Measurements from ENCODE around the gene MAP2K5. TPM values are rescaled to one million over a fixed set of nuclear protein-coding genes. Genes with fewer than 3 reads are reported as not detected.
A peak's percentile ranks its signal among the peaks of the same experiment; 100 is the strongest.

Gene MAP2K5
- polyA plus RNA-seq, 1 donor from 2014 or later: 12.1 TPM

DNA sequence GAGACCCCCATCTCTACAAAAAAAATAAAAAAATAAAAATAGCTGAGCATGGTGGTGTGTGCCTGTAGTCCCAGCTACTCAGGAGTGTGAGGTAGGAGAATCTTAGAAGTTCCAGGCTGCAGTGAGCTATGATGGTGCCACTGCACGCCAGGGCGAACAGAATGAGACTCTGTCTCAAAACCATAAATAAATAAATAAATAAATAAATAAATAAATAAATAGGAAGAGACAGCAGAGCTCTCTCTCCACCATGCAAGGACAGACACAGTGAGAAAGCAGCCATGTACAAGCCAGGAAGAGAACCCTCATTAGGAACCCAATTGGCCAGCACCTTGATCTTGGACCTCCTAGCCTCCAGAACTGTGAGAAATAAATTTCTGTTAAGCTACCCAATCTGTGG lies 26.9 kb upstream of the MAP2K5 start:
- H3K27me3 ChIP-seq (ENCODE audit: insufficient read depth, low read depth, low read length): no peaks in the 10 kb centered on the region
- H2AFZ ChIP-seq (ENCODE audit: low read depth, low read length): no peak overlapping the region
- no peak overlapping the region for H3K4me2 ChIP-seq (ENCODE audit: low read length)
- TF ChIP-seq MXI1 (conservative IDR thresholded peaks at IDR 0.05; ENCODE audit: poor library complexity, severe bottlenecking) (no peak), SMC3 (conservative IDR thresholded peaks at IDR 0.05; ENCODE audit: poor library complexity) (no peak), TAF1 (IDR thresholded peaks at IDR 0.05; ENCODE audit: low read depth) (no peak), POLR2AphosphoS5 (IDR thresholded peaks at IDR 0.05) (no peak), EP300 (conservative IDR thresholded peaks at IDR 0.05; ENCODE audit: poor library complexity, severe bottlenecking) (no peak), RAD21 (conservative IDR thresholded peaks at IDR 0.05) (no peak)
- TF ChIP-seq, protein P1, sequence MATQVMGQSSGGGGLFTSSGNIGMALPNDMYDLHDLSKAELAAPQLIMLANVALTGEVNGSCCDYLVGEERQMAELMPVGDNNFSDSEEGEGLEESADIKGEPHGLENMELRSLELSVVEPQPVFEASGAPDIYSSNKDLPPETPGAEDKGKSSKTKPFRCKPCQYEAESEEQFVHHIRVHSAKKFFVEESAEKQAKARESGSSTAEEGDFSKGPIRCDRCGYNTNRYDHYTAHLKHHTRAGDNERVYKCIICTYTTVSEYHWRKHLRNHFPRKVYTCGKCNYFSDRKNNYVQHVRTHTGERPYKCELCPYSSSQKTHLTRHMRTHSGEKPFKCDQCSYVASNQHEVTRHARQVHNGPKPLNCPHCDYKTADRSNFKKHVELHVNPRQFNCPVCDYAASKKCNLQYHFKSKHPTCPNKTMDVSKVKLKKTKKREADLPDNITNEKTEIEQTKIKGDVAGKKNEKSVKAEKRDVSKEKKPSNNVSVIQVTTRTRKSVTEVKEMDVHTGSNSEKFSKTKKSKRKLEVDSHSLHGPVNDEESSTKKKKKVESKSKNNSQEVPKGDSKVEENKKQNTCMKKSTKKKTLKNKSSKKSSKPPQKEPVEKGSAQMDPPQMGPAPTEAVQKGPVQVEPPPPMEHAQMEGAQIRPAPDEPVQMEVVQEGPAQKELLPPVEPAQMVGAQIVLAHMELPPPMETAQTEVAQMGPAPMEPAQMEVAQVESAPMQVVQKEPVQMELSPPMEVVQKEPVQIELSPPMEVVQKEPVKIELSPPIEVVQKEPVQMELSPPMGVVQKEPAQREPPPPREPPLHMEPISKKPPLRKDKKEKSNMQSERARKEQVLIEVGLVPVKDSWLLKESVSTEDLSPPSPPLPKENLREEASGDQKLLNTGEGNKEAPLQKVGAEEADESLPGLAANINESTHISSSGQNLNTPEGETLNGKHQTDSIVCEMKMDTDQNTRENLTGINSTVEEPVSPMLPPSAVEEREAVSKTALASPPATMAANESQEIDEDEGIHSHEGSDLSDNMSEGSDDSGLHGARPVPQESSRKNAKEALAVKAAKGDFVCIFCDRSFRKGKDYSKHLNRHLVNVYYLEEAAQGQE (IDR thresholded peaks at IDR 0.05; ENCODE audit: borderline replicate concordance): no peak
- TF ChIP-seq, protein P2, sequence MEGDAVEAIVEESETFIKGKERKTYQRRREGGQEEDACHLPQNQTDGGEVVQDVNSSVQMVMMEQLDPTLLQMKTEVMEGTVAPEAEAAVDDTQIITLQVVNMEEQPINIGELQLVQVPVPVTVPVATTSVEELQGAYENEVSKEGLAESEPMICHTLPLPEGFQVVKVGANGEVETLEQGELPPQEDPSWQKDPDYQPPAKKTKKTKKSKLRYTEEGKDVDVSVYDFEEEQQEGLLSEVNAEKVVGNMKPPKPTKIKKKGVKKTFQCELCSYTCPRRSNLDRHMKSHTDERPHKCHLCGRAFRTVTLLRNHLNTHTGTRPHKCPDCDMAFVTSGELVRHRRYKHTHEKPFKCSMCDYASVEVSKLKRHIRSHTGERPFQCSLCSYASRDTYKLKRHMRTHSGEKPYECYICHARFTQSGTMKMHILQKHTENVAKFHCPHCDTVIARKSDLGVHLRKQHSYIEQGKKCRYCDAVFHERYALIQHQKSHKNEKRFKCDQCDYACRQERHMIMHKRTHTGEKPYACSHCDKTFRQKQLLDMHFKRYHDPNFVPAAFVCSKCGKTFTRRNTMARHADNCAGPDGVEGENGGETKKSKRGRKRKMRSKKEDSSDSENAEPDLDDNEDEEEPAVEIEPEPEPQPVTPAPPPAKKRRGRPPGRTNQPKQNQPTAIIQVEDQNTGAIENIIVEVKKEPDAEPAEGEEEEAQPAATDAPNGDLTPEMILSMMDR (IDR thresholded peaks at IDR 0.05; ENCODE audit: poor library complexity, severe bottlenecking): no peak
- no peak overlapping the region for H3K9ac ChIP-seq (ENCODE audit: low read length)
- H3F3A ChIP-seq (ENCODE audit: insufficient read depth, low read length, poor library complexity, severe bottlenecking): no peaks in the 10 kb centered on the region
- H3K4me3 ChIP-seq (ENCODE audit: low read length): no peak overlapping the region
- H3K27ac ChIP-seq (ENCODE audit: low read length): no peak overlapping the region
- no peaks in the 10 kb centered on the region for H3K36me3 ChIP-seq (ENCODE audit: insufficient read depth, low read length)
- no peaks in the 10 kb centered on the region for H3K9me3 ChIP-seq (ENCODE audit: low read length)
- H4K20me1 ChIP-seq (ENCODE audit: insufficient read depth): no peaks in the 10 kb centered on the region
- no peaks in the 10 kb centered on the region for H3K9me2 ChIP-seq (ENCODE audit: insufficient read depth, low read length)
- no peaks in the 10 kb centered on the region for H3K79me2 ChIP-seq (replicated peaks; ENCODE audit: insufficient read depth, low read length)

DNA sequence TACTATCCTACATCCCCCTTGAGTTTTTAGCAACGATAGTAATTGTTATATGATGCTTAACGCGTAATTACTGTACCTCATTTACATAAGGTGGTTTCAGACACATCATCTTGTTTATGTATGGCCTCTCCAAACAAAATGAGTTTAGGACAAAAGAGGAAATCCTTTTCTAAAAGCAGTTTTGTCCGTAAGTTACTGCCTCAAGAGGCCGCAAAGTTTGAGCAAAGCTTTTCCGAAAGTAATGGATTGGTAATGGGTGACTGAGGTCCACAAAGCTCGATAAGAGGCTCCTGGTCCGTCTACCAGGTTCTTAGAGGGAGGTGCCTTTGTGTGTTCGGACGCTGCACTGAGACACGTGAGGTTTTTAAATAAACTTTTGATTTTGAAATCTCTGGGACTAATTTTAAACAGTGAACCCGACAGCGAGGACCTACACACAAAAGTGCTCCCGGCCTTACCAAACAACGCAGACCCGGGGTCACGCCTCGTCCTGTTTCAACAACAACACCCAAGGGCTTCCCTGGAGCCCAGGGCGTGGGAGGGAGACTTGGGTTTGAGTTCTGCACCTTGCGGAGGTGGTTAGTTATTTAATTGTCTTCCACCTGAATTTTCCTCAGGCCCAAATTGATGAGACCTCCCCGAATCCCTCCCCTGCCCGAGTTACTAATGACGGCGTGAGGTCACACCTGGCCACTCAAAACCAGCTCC lies 22.0 kb upstream of the MAP2K5 start:
- Histone ChIP-seq H3K4me2 (ENCODE audit: low read length) (peak overlapping the region; percentile 45), H3K4me3 (ENCODE audit: low read length) (peak overlapping the region; percentile 98), H3K9ac (ENCODE audit: low read length) (peak overlapping the region; percentile 87), H3K27me3 (ENCODE audit: insufficient read depth, low read depth, low read length) (no peaks in the 10 kb centered on the region), H3K36me3 (ENCODE audit: insufficient read depth, low read length) (no peaks in the 10 kb centered on the region), H3F3A (ENCODE audit: insufficient read depth, low read length, poor library complexity, severe bottlenecking) (no peaks in the 10 kb centered on the region), H3K79me2 (replicated peaks; ENCODE audit: insufficient read depth, low read length) (peaks cover 15% of the 10 kb centered on the region), H2AFZ (ENCODE audit: low read depth, low read length) (peak overlapping the region; percentile 62), H3K9me2 (ENCODE audit: insufficient read depth, low read length) (no peaks in the 10 kb centered on the region), H3K9me3 (ENCODE audit: low read length) (no peaks in the 10 kb centered on the region), H4K20me1 (ENCODE audit: insufficient read depth) (no peaks in the 10 kb centered on the region), H3K27ac (ENCODE audit: low read length) (peak overlapping the region; percentile 57)
- TF ChIP-seq, protein P1 (IDR thresholded peaks at IDR 0.05; ENCODE audit: borderline replicate concordance): no peak
- no peak for TF ChIP-seq EZH2 (IDR thresholded peaks at IDR 0.05; ENCODE audit: borderline replicate concordance, insufficient read depth, low read length, poor library complexity, severe bottlenecking)
- no peak for TF ChIP-seq MXI1 (conservative IDR thresholded peaks at IDR 0.05; ENCODE audit: poor library complexity, severe bottlenecking)
- TF ChIP-seq RAD21 (conservative IDR thresholded peaks at IDR 0.05): no peak
- TF ChIP-seq SMC3 (conservative IDR thresholded peaks at IDR 0.05; ENCODE audit: poor library complexity): no peak
- no peak for TF ChIP-seq TAF1 (IDR thresholded peaks at IDR 0.05; ENCODE audit: low read depth)
- TF ChIP-seq POLR2AphosphoS5 (IDR thresholded peaks at IDR 0.05): no peak
- TF ChIP-seq, protein P2 (IDR thresholded peaks at IDR 0.05; ENCODE audit: poor library complexity, severe bottlenecking): no peak
- no peak for TF ChIP-seq EP300 (conservative IDR thresholded peaks at IDR 0.05; ENCODE audit: poor library complexity, severe bottlenecking)
